NB4 (cell line): ENCODE data around the gene CLMN.

Experiments
- TF ChIP-seq, protein P1 (sequence below): IDR thresholded peaks from one replicate; pipeline ENCODE4 v1.5.1; 2012; ENCODE audit warnings: low read depth, low read length
- TF ChIP-seq, protein P2 (sequence below): IDR thresholded peaks from 2 replicates; pipeline ENCODE4 v1.6.1; 2011; ENCODE audit warnings: low read depth, low read length

DNA sequence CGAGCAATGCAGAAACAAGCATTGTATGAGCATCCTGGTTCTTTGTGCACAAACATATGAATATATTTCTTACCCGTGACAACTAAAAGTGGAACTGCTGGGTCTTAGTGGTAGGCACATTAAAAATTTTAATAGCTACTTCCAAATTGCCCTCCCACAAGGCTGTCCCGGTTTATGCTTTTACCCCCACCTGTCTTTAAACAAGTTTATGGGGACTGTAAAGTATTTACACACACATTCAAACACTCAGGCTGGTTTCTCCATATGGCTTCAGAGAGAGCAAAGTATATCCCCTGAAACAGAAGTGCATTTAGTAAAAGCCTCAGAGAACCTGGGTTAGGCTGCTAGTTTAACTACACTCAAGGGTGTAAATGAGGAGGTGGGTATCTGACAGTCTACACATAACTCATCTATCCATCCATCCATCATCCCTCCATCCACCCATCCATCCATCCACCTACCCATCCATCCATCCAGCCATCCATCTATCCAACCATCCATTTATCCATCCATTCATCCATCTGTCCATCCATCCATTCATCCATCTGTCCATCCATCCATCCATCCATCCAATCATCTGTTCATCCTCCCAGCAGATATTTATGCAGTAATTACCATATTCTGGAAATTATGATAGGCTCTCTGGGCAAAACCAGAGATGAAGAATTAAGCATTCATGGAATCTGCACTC is 86.7 kb downstream of the CLMN start:
- TF ChIP-seq, protein P1, sequence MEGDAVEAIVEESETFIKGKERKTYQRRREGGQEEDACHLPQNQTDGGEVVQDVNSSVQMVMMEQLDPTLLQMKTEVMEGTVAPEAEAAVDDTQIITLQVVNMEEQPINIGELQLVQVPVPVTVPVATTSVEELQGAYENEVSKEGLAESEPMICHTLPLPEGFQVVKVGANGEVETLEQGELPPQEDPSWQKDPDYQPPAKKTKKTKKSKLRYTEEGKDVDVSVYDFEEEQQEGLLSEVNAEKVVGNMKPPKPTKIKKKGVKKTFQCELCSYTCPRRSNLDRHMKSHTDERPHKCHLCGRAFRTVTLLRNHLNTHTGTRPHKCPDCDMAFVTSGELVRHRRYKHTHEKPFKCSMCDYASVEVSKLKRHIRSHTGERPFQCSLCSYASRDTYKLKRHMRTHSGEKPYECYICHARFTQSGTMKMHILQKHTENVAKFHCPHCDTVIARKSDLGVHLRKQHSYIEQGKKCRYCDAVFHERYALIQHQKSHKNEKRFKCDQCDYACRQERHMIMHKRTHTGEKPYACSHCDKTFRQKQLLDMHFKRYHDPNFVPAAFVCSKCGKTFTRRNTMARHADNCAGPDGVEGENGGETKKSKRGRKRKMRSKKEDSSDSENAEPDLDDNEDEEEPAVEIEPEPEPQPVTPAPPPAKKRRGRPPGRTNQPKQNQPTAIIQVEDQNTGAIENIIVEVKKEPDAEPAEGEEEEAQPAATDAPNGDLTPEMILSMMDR: no peak
- TF ChIP-seq, protein P2, sequence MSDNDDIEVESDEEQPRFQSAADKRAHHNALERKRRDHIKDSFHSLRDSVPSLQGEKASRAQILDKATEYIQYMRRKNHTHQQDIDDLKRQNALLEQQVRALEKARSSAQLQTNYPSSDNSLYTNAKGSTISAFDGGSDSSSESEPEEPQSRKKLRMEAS: no peak
